MM.1S (cell line): ENCODE results near the gene GNA14.

Source experiments
- DNase-seq: peaks from one replicate; pipeline ENCODE4 v3.0.0-alpha.2; 2015
- H2AFZ ChIP-seq: fragments of 300-600 bp; sonication (generic); 2 replicates; pipeline ENCODE4 v1.6.0; 2016; ENCODE audit warnings: antibody characterized with exemption, low read length
- H3F3A ChIP-seq: fragments of 300-600 bp; sonication (generic); 2 replicates; pipeline ENCODE4 v1.6.1; 2016; ENCODE audit warnings: mild to moderate bottlenecking, antibody characterized with exemption, low read length, moderate library complexity, mixed read lengths; ENCODE audit not compliant: insufficient read depth
- H3K27ac ChIP-seq: fragments of 300-600 bp; sonication (generic); 2 replicates; pipeline ENCODE4 v1.5.1; 2016; ENCODE audit warnings: mild to moderate bottlenecking, low read length
- H3K27me3 ChIP-seq: fragments of 300-600 bp; sonication (generic); replicated peaks from 2 replicates; pipeline ENCODE4 v1.6.0; 2016; ENCODE audit warnings: low read length; ENCODE audit not compliant: insufficient read depth
- H3K36me3 ChIP-seq: fragments of 300-600 bp; sonication (generic); replicated peaks from 2 replicates; pipeline ENCODE4 v1.6.1; 2016; ENCODE audit warnings: mild to moderate bottlenecking, low read length, mixed read lengths; ENCODE audit not compliant: insufficient read depth
- H3K4me1 ChIP-seq: fragments of 300-600 bp; sonication (generic); 2 replicates; pipeline ENCODE4 v1.6.1; 2016; ENCODE audit warnings: low read length, mixed read lengths
- H3K4me2 ChIP-seq: fragments of 300-600 bp; sonication (generic); 2 replicates; pipeline ENCODE4 v1.6.0; 2016; ENCODE audit warnings: low read depth, low read length
- H3K4me3 ChIP-seq: fragments of 300-600 bp; sonication (generic); 2 replicates; pipeline ENCODE4 v1.5.1; 2016; ENCODE audit warnings: low read length, mixed read lengths
- H3K79me2 ChIP-seq: fragments of 300-600 bp; sonication (generic); 2 replicates; pipeline ENCODE4 v1.6.1; 2016; ENCODE audit warnings: mixed run types, low read length, mixed read lengths
- H3K9ac ChIP-seq: fragments of 300-600 bp; sonication (generic); 2 replicates; pipeline ENCODE4 v1.6.1; 2016; ENCODE audit warnings: low read length, mixed read lengths
- H3K9me2 ChIP-seq: fragments of 300-600 bp; sonication (generic); replicated peaks from 2 replicates; pipeline ENCODE4 v1.6.1; 2016; ENCODE audit warnings: mild to moderate bottlenecking, low read length, mixed read lengths; ENCODE audit not compliant: insufficient read depth
- H3K9me3 ChIP-seq: fragments of 300-600 bp; sonication (generic); replicated peaks from 2 replicates; pipeline ENCODE4 v1.6.1; 2016; ENCODE audit warnings: mild to moderate bottlenecking, low read length, mixed read lengths; ENCODE audit not compliant: insufficient read depth
- H4K20me1 ChIP-seq: fragments of 300-600 bp; sonication (generic); 2 replicates; pipeline ENCODE4 v1.6.1; 2016; ENCODE audit warnings: mild to moderate bottlenecking, low read length, moderate library complexity, mixed read lengths; ENCODE audit not compliant: insufficient read depth
- CTCF ChIP-seq: fragments of 300-600 bp; sonication (generic); IDR thresholded peaks from 2 replicates; pipeline ENCODE4 v1.5.1; 2016; ENCODE audit warnings: antibody characterized with exemption, low read length, mixed read lengths
- EZH2 ChIP-seq: fragments of 300-600 bp; sonication (generic); optimal IDR thresholded peaks from 2 replicates; pipeline ENCODE3; 2017; ENCODE audit warnings: low read depth, mild to moderate bottlenecking, antibody characterized with exemption, low read length, mixed read lengths
- EZH2phosphoT487 ChIP-seq: fragments of 300-600 bp; sonication (generic); IDR thresholded peaks from 2 replicates; pipeline ENCODE4 v1.6.1; 2018; ENCODE audit warnings: antibody characterized with exemption, low read length

Gene GNA14

GRCh38 chr9:77432053-77432452 is 216.1 kb downstream of the GNA14 start:
- no peaks in the 10 kb centered on the region for H3K9me2 ChIP-seq
- H3F3A ChIP-seq: no peaks in the 10 kb centered on the region
- no peaks in the 10 kb centered on the region for H3K27me3 ChIP-seq
- no peak overlapping the region for H2AFZ ChIP-seq
- no peaks in the 10 kb centered on the region for H3K9me3 ChIP-seq
- no peak overlapping the region for H3K9ac ChIP-seq
- no peaks in the 10 kb centered on the region for H3K79me2 ChIP-seq
- H3K4me2 ChIP-seq: no peak overlapping the region
- H3K4me3 ChIP-seq: no peak overlapping the region
- no peaks in the 10 kb centered on the region for H3K36me3 ChIP-seq
- no peak overlapping the region for H3K27ac ChIP-seq
- TF ChIP-seq CTCF (no peak), EZH2phosphoT487 (no peak), EZH2 (no peak)
- no peaks in the 10 kb centered on the region for H3K4me1 ChIP-seq
- DNase-seq: no peak
- H4K20me1 ChIP-seq: no peaks in the 10 kb centered on the region

GRCh38 chr9:77429928-77430327 is 218.2 kb downstream of the GNA14 start:
- no peaks in the 10 kb centered on the region for H3K79me2 ChIP-seq
- no peaks in the 10 kb centered on the region for H3F3A ChIP-seq
- no peak overlapping the region for H3K27ac ChIP-seq
- DNase-seq: no peak
- no peaks in the 10 kb centered on the region for H3K9me2 ChIP-seq
- no peaks in the 10 kb centered on the region for H4K20me1 ChIP-seq
- no peaks in the 10 kb centered on the region for H3K9me3 ChIP-seq
- H3K9ac ChIP-seq: no peak overlapping the region
- no peak overlapping the region for H3K4me3 ChIP-seq
- no peaks in the 10 kb centered on the region for H3K4me1 ChIP-seq
- no peak overlapping the region for H3K4me2 ChIP-seq
- H2AFZ ChIP-seq: no peak overlapping the region
- no peaks in the 10 kb centered on the region for H3K36me3 ChIP-seq
- no peaks in the 10 kb centered on the region for H3K27me3 ChIP-seq
- TF ChIP-seq EZH2: no peak

- Histone ChIP-seq H3K4me3 (no peak overlapping the region), H3K9ac (no peak overlapping the region), H3K4me1 (no peaks in the 10 kb centered on the region), H3K9me3 (no peaks in the 10 kb centered on the region), H2AFZ (no peak overlapping the region), H3F3A (no peaks in the 10 kb centered on the region), H3K4me2 (no peak overlapping the region), H3K27me3 (no peaks in the 10 kb centered on the region), H3K36me3 (no peaks in the 10 kb centered on the region), H4K20me1 (no peaks in the 10 kb centered on the region), H3K9me2 (no peaks in the 10 kb centered on the region), H3K79me2 (no peaks in the 10 kb centered on the region), H3K27ac (no peak overlapping the region)
- DNase-seq: no peak
- TF ChIP-seq CTCF (no peak), EZH2phosphoT487 (no peak), EZH2 (no peak)
Observed at GRCh38 chr9:77427256-77427927, 220.7 kb downstream of the GNA14 start.

GRCh38 chr9:77426712-77427111 is 221.4 kb downstream of the GNA14 start:
- no peak overlapping the region for H2AFZ ChIP-seq
- no peak overlapping the region for H3K27ac ChIP-seq
- no peaks in the 10 kb centered on the region for H3F3A ChIP-seq
- TF ChIP-seq EZH2: no peak
- TF ChIP-seq CTCF: no peak
- TF ChIP-seq EZH2phosphoT487: no peak
- H4K20me1 ChIP-seq: no peaks in the 10 kb centered on the region
- no peak overlapping the region for H3K4me2 ChIP-seq
- no peaks in the 10 kb centered on the region for H3K4me1 ChIP-seq
- H3K79me2 ChIP-seq: no peaks in the 10 kb centered on the region
- DNase-seq: no peak
- H3K9me2 ChIP-seq: no peaks in the 10 kb centered on the region
- H3K4me3 ChIP-seq: no peak overlapping the region
- no peak overlapping the region for H3K9ac ChIP-seq
- H3K27me3 ChIP-seq: no peaks in the 10 kb centered on the region
- H3K36me3 ChIP-seq: no peaks in the 10 kb centered on the region
- H3K9me3 ChIP-seq: no peaks in the 10 kb centered on the region
